AG10803 (cell line): ENCODE results near the gene C1orf52.

Experiments
- DNase-seq: peaks from one replicate; pipeline ENCODE4 v3.0.0; 2010; ENCODE audit warnings: low read depth
- H3K4me3 ChIP-seq: 2 replicates; pipeline ENCODE4 v1.5.1; 2011; ENCODE audit warnings: mild to moderate bottlenecking, low read length, control low read depth
- CTCF ChIP-seq: conservative IDR thresholded peaks from 2 replicates; pipeline ENCODE4 v1.5.1; 2011; ENCODE audit warnings: mild to moderate bottlenecking, low read length, control low read depth, inconsistent platforms

C1orf52 gene

DNA sequence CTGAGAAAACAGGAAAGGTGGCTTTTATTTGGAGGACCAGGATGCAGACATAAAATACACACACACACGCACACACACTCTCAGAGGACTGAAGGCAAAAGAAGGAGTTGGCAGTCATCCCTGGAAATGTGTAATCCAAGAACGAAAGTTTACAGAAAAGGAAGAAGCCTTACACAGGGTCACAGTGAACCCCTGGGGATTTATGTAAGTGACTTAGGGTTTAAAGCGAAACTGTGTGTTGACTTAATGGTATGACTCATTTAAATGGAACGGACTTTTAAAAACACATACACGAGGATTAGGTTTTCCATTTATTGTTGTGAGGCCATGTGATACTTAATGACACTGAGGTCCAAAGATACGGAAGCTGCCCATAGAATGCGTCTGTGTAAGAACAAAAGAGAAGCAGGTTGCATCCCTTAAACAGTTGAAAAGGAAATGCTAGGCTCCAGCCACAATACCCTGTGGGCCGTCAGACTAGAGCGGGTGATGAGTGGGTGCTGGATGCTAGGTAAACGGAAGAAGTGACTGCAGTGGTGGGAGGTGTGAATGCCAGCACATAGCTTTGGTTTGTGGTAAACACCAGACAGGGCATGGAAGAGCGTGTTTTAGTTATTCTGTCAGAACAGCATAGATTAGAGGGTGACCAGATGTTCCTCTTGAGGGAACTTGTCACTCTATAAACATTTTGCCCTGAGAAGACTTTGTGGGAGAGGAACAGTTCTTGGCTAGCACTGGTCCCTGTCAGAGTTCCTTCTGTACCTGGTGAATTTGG is 38.6 kb upstream of the C1orf52 start:
- no peak for TF ChIP-seq CTCF
- DNase-seq, result peak; percentile 98
- peak overlapping the region; percentile 26 for H3K4me3 ChIP-seq

- H3K4me3 ChIP-seq, result peak overlapping the region; percentile 26
- TF ChIP-seq CTCF, result no peak
- DNase-seq, result no peak
Observed at GRCh38 chr1:85297538-85297854, 38.0 kb upstream of the C1orf52 start.

GRCh38 chr1:85296980-85297379 is 37.5 kb upstream of the C1orf52 start:
- peak; percentile 64 for DNase-seq
- TF ChIP-seq CTCF, result no peak
- no peak overlapping the region for H3K4me3 ChIP-seq

DNA sequence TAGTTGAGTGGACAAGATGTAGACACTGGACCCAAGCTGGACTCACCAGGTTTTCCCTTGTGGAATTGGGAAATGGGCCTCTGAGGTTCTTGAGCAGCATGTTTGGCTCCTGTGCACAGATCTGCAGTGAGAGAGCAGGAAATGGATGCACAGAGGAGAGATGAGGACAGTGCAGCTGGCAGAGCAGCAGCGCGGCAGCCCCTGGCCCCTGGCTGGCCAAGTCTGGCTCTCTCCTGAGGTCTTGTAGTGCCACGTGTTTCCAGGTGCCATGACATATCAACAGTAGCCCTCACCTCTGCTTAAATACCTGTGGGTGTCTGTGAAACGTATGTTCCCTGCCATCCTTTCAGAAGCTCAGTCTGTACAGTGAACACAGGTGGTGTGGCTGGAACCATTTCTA is 36.2 kb upstream of the C1orf52 start:
- no peak for DNase-seq
- TF ChIP-seq CTCF, result no peak
- no peak overlapping the region for H3K4me3 ChIP-seq

DNA sequence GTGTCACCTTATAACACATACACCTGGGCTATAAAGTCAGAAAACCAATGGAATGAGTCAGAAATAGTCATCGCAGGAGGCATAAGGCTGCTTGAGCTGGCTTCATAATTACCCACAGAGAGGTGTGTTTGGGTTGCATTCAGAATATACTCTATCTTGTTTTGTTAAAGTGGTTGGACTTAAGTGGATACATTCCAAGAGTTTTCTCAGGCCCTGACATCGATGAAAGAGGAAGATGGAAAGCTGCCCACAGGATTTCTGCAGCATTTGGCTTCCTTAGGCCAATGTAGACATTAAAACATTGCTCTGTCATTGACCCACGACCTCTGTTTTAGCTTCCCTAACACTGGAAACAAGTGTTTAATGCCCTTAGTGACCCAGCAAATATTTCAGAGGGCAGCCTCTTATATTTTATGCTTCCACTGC is 35.6 kb upstream of the C1orf52 start:
- no peak overlapping the region for H3K4me3 ChIP-seq
- peak; percentile 60 for DNase-seq
- no peak for TF ChIP-seq CTCF

GRCh38 chr1:85290826-85291225 is 31.4 kb upstream of the C1orf52 start:
- DNase-seq, result peak; percentile 51
- no peak for TF ChIP-seq CTCF
- no peak overlapping the region for H3K4me3 ChIP-seq

GRCh38 chr1:85289848-85290335 is 30.4 kb upstream of the C1orf52 start:
- no peak for DNase-seq
- no peak overlapping the region for H3K4me3 ChIP-seq
- TF ChIP-seq CTCF, result no peak
